Effector CD4-positive, alpha-beta T cell (primary cell): ENCODE results near the gene ELMOD1.

Experiments used
- DNase-seq: peaks from one replicate; pipeline ENCODE4 v3.0.0-alpha.2; 2020

The ELMOD1 gene

GRCh38 chr11:107651672-107652071 lies 60.7 kb downstream of the ELMOD1 start:
- no peak for DNase-seq

DNA sequence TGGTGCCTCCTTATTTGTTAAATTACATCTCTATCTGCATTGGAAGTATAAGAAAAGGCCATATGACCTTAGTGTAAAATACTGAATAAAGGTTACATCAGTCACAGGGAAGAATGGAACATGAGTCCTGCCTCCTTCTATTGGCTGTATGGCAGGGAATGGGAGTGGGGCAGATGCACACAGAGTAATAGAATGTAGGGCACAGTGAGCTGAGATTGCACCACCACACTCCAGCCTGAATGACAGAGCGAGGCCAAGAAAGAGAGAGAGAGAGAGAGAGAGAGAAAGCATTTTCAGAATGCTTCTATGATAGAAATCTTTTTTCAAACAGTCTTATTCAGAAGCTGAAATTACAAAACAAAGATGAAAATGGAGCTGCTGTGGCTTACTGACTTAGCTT lies 62.1 kb downstream of the ELMOD1 start:
- no peak for DNase-seq

GRCh38 chr11:107655602-107656001 lies 64.7 kb downstream of the ELMOD1 start:
- no peak for DNase-seq

GRCh38 chr11:107659310-107659709 lies 68.4 kb downstream of the ELMOD1 start:
- DNase-seq = no peak

- no peak for DNase-seq
These were observed 69.1 kb downstream of the ELMOD1 start for GRCh38 chr11:107660066-107660465.

DNA sequence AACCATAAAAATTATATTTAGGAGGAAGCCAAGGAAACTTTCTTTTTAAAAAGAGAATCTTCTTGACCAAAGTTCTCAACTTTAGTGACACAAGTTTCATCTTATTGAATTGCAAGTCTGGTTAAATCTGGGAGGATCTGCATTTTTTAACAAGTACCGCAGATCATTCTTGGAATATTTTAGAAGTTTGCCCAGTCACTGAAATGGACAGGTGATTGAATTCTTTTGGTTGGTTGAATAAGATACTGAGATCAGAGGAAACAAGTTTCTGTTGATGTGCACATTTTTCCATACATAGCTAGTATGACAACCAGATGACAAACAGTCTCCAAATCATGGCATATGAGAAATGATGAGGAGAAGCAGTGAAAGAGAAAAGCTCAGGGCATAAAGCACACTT lies 70.7 kb downstream of the ELMOD1 start:
- no peak for DNase-seq

- DNase-seq = no peak
These were observed 74.1 kb downstream of the ELMOD1 start for GRCh38 chr11:107665018-107665417.

DNA sequence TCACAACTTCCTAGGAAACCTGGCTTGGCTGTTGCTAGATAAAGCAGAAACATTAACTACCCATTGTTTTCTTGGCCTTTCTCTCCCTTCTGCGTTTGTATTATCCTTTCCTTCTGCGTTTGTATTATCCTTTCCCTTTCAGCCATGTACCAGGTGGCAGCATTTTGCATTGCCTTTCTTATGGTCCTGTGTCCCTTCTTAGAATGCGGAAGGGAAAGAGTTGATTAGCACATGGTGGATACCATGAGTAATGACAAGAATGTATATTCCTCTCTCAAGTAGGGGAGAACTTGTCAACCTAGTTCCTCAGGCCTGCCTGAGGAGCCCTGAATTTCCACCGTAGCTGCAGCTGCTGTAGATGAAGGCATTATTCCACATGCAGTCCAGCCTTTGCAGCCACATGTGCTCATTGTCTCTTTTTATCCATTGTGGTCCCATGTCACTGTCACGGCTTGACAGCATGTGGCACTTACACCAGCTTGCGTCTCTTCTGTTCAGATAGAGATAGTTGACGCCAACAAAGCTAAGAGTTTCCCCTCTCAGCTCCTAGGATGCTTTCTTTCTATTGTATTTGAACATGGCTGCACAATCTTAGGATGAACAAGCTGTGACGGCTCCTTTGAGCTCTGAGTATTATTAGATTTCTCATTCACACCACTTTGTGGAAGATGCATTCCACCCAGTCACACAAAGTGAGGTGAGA lies 76.1 kb downstream of the ELMOD1 start:
- no peak for DNase-seq

- no peak for DNase-seq
These were observed 78.3 kb downstream of the ELMOD1 start for GRCh38 chr11:107669191-107669740.

DNA sequence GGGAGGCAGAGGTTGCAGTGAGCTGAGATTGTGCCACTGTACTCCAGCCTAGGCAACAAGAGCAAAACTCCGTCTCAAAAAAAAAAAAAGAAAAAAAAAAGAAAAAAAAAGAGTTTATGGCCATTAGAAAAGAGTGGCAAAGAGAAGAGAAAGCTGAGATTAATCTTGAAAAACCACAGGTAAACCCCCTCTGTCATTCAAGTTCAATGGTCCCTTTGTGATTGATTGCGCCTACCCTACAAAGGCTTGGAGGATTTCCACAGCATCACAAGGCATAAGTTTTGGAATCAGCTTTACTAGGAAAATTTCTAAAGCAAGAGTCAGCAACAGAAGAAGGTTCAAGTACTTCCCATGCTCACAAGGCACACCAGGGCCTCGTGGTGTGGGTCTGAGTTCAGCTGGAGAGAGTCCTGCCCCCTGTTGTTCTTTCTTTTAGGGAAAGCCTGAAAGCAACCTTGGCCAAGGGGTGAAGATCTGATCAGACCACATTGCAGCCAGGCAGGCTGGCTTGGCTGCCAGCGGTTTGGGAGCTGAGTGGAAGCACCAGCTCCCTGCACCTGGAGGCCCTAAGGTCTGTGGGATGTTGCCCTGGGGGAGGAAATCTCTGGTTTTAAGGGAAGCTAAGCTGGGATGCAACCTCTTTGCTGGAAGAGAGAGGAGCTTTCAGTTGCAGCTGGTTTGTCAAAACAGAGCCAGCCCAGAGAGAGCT lies 79.1 kb downstream of the ELMOD1 start:
- no peak for DNase-seq

DNA sequence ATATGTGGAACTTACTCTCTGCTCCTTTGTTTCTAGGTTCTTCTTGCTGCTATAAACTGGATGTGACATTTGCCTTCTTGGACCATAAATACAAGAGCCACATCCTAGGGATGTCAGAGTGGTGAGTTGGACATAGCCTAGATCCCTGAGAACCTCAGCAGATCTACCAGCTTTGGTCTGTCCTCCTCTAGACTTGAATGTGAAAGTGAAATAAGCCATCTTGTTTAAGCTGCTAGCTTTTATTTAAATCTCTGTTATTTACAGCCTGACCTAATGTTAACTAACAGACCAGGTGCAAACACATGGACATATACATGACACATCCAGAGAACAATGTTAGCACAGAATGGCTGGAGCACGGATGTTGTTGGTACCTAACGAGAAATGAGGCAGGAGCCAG lies 85.0 kb downstream of the ELMOD1 start:
- DNase-seq = no peak

DNA sequence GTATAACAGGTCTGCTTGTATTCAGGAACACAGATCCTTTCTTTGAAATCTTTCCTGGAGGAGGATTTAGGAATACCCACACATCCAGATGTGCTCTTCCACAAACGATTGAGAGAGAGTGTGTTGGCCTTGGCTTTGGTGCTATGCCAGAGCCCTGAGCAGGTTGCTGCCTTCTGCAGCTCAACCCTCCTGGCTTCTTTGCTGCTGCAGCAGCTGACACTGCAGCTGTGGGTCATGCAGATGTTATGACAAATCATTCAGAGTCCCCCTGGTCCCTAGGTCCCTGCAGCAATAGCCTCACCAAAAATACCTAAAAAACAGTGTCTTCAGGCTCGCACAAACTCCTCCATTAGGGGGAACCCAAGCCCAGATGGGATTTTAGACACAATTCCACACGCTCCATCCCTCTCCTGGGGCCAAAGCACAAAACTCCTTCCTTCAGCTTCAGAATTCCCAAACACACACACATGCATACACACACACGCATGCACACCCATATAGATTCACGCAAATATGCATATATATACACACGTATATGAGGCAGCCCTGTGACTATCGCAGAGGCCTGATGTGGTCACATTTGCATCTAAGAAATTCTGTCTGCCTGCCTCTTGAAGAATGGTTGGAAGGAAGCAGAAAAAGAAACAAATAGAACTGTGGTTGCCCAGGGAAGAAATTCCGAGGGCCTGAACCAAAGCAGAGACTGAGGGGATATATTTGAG lies 85.5 kb downstream of the ELMOD1 start:
- no peak for DNase-seq

GRCh38 chr11:107677924-107678631 lies 87.1 kb downstream of the ELMOD1 start:
- DNase-seq = no peak

- DNase-seq = no peak
These were observed 87.7 kb downstream of the ELMOD1 start for GRCh38 chr11:107678632-107678971.

DNA sequence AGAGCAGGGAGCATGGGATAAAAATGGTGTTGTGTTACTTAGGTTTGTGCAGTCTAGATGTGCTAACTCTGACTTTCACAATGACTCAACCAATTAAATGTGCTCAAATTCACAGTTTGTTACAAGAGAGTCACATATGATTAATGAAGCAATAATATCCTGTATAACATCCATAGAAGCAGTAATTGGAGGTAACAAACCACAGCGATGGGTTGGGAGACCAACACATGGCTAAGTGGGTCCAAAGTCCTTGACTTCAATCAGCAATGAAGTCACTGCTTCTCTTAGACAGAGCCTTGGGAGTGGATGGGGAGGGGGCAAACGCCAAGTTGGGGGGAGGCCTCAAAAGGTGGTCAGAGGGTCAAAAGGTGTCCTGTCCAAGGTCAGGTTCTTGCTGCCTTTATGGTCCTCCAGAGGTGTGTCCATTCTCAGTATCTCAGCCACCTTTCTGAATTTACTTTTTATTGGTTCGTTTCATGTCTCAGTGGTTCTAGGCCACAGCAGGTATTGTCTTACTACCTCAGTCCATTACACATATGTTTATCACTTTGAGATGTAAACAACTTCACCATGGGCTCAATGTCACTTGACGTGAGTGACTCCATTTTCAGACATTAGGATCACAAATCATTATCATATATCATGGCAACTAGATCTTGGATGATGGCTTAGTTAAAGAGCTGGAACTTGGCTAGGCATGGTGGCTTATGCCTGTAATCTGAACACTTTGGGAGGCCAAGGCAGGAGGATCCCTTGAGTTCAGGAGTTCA lies 88.5 kb downstream of the ELMOD1 start:
- no peak for DNase-seq

GRCh38 chr11:107682171-107682570 lies 91.2 kb downstream of the ELMOD1 start:
- no peak for DNase-seq

DNA sequence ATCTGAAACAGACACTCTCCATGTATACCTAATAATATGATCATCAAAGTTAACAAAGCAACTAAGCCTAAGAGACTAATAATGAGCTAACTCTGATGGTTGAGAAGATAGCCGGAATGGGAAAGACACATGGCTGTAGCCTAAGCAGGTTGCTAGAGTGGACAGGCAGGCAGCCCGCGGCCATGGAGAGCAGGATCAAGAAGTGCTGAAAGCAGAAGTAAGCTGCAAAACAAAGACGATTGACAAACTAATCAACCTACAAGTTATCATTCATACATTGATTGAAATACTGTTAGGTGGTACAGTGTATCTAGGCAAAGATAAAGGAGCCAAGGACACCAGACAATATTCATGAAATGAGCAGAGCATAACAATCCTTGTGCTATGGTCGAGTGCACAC lies 91.6 kb downstream of the ELMOD1 start:
- DNase-seq = no peak

DNA sequence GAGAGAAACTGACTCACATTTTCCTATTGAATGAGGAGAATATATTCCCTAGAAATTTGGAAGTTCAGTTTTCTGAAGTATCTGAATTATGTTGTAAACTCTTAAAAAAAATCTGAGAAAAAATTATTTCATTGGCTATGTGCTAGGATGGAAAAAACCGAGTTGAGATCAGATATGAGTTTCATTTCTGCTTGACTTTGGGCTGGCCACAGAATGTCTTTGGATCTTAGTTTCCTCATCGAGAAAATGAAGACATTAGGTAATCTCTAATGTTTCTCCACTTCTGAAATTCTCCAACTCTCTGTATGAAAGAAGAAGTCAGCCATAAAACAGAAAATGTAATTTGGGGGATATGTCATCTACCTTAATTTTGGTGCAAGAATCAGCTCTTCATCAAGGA lies 92.1 kb downstream of the ELMOD1 start:
- no peak for DNase-seq

DNA sequence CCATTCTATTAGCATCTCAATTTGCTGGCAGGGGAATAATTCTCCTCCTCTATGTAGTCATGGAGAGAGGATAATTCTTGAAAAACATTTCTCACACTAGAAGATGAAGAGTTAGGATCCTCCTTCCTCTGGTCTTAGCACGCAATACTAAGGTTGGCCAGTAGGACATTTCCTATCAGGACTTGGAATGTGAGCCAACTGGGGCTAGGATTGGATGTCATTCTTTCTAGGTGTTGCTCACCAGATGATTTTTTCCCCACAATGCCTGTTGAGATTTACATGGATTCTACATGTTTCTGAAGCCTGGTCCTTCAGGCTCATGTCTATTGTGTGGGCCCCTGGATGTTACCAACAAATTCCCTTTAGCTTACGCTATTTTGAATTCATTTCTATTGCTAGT lies 92.9 kb downstream of the ELMOD1 start:
- DNase-seq = no peak

GRCh38 chr11:107688322-107688918 lies 97.5 kb downstream of the ELMOD1 start:
- no peak for DNase-seq

DNA sequence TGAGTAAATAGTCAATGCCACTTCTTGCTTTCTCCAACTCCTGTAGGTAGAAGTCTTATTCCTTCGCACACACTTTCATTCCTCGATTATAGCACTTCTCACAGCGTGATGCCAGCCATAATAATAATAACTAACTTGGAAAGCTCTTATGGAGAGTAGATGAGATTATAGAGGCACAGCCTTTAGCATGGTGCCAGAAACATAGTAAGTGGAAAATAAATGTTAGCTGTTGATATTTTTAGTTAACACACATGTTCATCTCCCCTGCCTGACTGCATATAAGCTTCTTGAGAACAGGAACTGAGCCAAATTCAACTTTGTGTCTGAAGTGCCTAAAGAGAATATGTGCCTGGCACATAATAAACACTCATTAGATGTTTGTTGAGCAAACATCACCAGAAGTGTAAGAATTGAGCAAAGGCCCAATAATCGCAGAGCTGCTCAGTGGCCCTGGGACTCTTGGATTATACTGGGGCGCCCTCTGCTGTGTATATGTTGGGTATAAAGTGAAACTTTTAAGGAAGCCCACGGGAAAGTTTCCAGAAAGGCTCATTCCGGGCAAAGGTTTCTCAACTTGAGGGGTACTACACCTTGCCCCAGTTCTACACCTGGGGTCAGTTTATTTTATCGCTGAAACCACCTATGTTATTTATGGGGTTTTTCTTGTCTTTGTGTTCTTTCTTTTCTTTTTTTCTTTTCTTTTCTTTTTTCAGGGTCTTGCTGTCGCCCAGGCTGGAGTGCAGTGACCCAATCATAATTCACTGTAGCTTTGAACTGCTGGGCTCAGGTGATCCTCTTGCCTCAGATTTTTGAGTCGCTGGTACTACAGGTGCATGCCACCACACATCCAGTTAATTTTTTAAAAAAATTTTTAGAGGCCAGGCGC lies 98.6 kb downstream of the ELMOD1 start:
- DNase-seq = peak; percentile 40
